T1000 (cell line): ENCODE results near the gene MFAP5.
"Not testable (repeated sequence)": the region's sequence is repeated elsewhere in the genome, so short reads cannot be mapped to it uniquely, and the experiment has no call there.

Source experiments
- DNase-seq: peaks from one replicate; lab custom pipeline; 2025; ENCODE audit warnings: mixed read lengths; lab: John Stamatoyannopoulos, UW

MFAP5 gene

GRCh38 chr12:8629486-8630033 lies 33.1 kb downstream of the MFAP5 start:
- no peak for DNase-seq

- DNase-seq: no peak
These were observed 33.9 kb downstream of the MFAP5 start for GRCh38 chr12:8628731-8629130.

GRCh38 chr12:8624750-8625149 lies 37.9 kb downstream of the MFAP5 start:
- DNase-seq: not testable (repeated sequence)

- no peak for DNase-seq
These were observed 40.0 kb downstream of the MFAP5 start for GRCh38 chr12:8622646-8623045.

GRCh38 chr12:8615206-8615605 lies 47.4 kb downstream of the MFAP5 start:
- no peak for DNase-seq

- DNase-seq: not testable (repeated sequence)
These were observed 48.7 kb downstream of the MFAP5 start for GRCh38 chr12:8613881-8614280.

GRCh38 chr12:8612629-8613028 lies 50.0 kb downstream of the MFAP5 start, which contains the start of gene AICDA:
Gene AICDA (minus strand): TSS chr12:8612859. CDS start chr12:8612767, 92 bp downstream.
- no peak for DNase-seq

GRCh38 chr12:8609061-8609570 lies 53.5 kb downstream of the MFAP5 start:
- DNase-seq: no peak

GRCh38 chr12:8606890-8607289 lies 55.7 kb downstream of the MFAP5 start:
- DNase-seq: no peak

GRCh38 chr12:8605057-8605456 lies 57.6 kb downstream of the MFAP5 start:
- no peak for DNase-seq

- no peak for DNase-seq
These were observed 58.8 kb downstream of the MFAP5 start for GRCh38 chr12:8603856-8604255.

- no peak for DNase-seq
These were observed 59.3 kb downstream of the MFAP5 start for GRCh38 chr12:8603286-8603685.

- no peak for DNase-seq
These were observed 66.1 kb downstream of the MFAP5 start for GRCh38 chr12:8596561-8596960.
